HCT116 (cell line): ENCODE results near the gene TCF19. TPM values are rescaled to one million over a fixed set of nuclear protein-coding genes. Genes with fewer than 3 reads are reported as not detected.
"Not testable (repeated sequence)": the region's sequence is repeated elsewhere in the genome, so short reads cannot be mapped to it uniquely, and the experiment has no call there.

Experiments used
- ATAC-seq: fragments of 200-7000 bp; cut with Tn5 transposase; 2 replicates; pipeline ENCODE4 v1.9.1; 2020; ENCODE audit warnings: mild to moderate bottlenecking, moderate library complexity
- BruUV-seq: library from RNA; stranded (reverse); fragments of 400-500 nt; replicated peaks from 2 replicates; lab custom pipeline; 2021; lab: Mats Ljungman, UMichigan
- CTCF ChIA-PET: fragments of 300-600 bp; sonication (Branson Sonifier 250); formaldehyde crosslinking; loops from one replicate; lab custom pipeline; 2021; ENCODE audit warnings: antibody characterized with exemption; lab: Charles Lee
- POLR2A ChIA-PET: fragments of 300-600, 350-600 bp; sonication (Branson Sonifier 250); formaldehyde crosslinking; loops from one replicate; lab custom pipeline; 2021; ENCODE audit warnings: antibody characterized with exemption; lab: Charles Lee
- RAD21 ChIA-PET, 2 experiments: fragments of 300-600 bp; sonication (Branson Sonifier 250); formaldehyde crosslinking; loops; one replicate each; lab custom pipeline; 2023; ENCODE audit warnings: low total read pairs in 2 of 2; ENCODE audit not compliant: uncharacterized antibody in 2 of 2, unreplicated experiment in 2 of 2, low non-redundant PET in 1 of 2; lab: Charles Lee
- DNase-seq: peaks from one replicate; pipeline ENCODE4 v3.0.0-alpha.2; 2010; ENCODE audit warnings: low read depth, low spot score
- H2AFZ ChIP-seq: fragments of 200-600 bp; shearing (Covaris generic), sonication (generic); 2 replicates; pipeline ENCODE4 v1.6.1; 2017; ENCODE audit warnings: low read depth, mixed run types, mixed read lengths, antibody characterized with exemption, low read length; ENCODE audit not compliant: poor library complexity, severe bottlenecking
- H3K27ac ChIP-seq: 2 replicates; pipeline ENCODE4 v1.5.1; 2012; ENCODE audit warnings: low read depth, low read length
- H3K27me3 ChIP-seq: fragments of 200-600 bp; sonication (generic); 2 replicates; pipeline ENCODE4 v1.6.1; 2016; ENCODE audit warnings: mixed run types, low read length, mixed read lengths; ENCODE audit not compliant: insufficient read depth
- H3K36me3 ChIP-seq, 2 experiments: fragments of 200-500 bp in 1 of 2; fragments of 200-600 bp in 1 of 2; sonication (Bioruptor generic) in 1 of 2; sonication (generic) in 1 of 2; 2 replicates each; pipeline versions ENCODE4 v1.5.1 to v1.6.1; 2014 to 2016; ENCODE audit warnings: low read length in 2 of 2, inconsistent platforms in 1 of 2, mixed read lengths in 1 of 2, mixed run types in 1 of 2; ENCODE audit not compliant: insufficient read depth in 2 of 2, control insufficient read depth in 1 of 2
- H3K4me1 ChIP-seq, 2 experiments: fragments of 200-600 bp in 1 of 2; sonication (generic) in 1 of 2; 2 replicates each; pipeline versions ENCODE4 v1.5.1 to v1.6.1; 2012 to 2017; ENCODE audit warnings: low read length in 2 of 2, inconsistent platforms in 1 of 2, mild to moderate bottlenecking in 1 of 2, mixed read lengths in 1 of 2, mixed run types in 1 of 2, moderate library complexity in 1 of 2; ENCODE audit not compliant: insufficient read depth in 2 of 2, control insufficient read depth in 1 of 2
- H3K4me2 ChIP-seq: fragments of 200-600 bp; sonication (generic); 2 replicates; pipeline ENCODE4 v1.6.1; 2017; ENCODE audit warnings: mixed run types, low read length, mixed read lengths
- H3K4me3 ChIP-seq, 2 experiments: fragments of 200-600 bp in 1 of 2; sonication (generic) in 1 of 2; replicated peaks in 1 of 2; 2 replicates each; pipeline ENCODE4 v1.5.1; 2011 to 2016; ENCODE audit warnings: low read length in 2 of 2, control low read depth in 1 of 2, low read depth in 1 of 2, mild to moderate bottlenecking in 1 of 2, mixed read lengths in 1 of 2, mixed run types in 1 of 2
- H3K79me2 ChIP-seq: fragments of 200-600 bp; sonication (generic); 2 replicates; pipeline ENCODE4 v1.6.1; 2017; ENCODE audit warnings: mild to moderate bottlenecking, mixed run types, low read length, moderate library complexity, mixed read lengths; ENCODE audit not compliant: insufficient read depth
- H3K9ac ChIP-seq: fragments of 200-600 bp; sonication (generic); 2 replicates; pipeline ENCODE4 v1.6.1; 2016; ENCODE audit warnings: low read length, mixed read lengths
- H3K9me2 ChIP-seq: fragments of 200-600 bp; sonication (generic), shearing (Covaris generic); 2 replicates; pipeline ENCODE4 v1.6.1; 2017; ENCODE audit warnings: mixed run types, mild to moderate bottlenecking, moderate library complexity; ENCODE audit not compliant: insufficient read depth
- H3K9me3 ChIP-seq, 2 experiments: fragments of 200-500 bp in 1 of 2; fragments of 200-600 bp in 1 of 2; sonication (Bioruptor generic) in 1 of 2; sonication (generic) in 1 of 2; 2 replicates each; pipeline ENCODE4 v1.6.1; 2014 to 2017; ENCODE audit warnings: low read length in 2 of 2, mixed read lengths in 2 of 2, inconsistent platforms in 1 of 2, low read depth in 1 of 2, mild to moderate bottlenecking in 1 of 2, mixed run types in 1 of 2, moderate library complexity in 1 of 2; ENCODE audit not compliant: control insufficient read depth in 1 of 2, insufficient read depth in 1 of 2
- H4K20me1 ChIP-seq: fragments of 200-600 bp; sonication (generic), shearing (Covaris generic); 2 replicates; pipeline ENCODE4 v1.6.1; 2017; ENCODE audit warnings: mixed run types, mild to moderate bottlenecking, moderate library complexity; ENCODE audit not compliant: insufficient read depth
- EZH2phosphoT487 ChIP-seq: fragments of 200-600 bp; IDR thresholded peaks from 2 replicates; pipeline ENCODE4 v1.6.1; 2018; ENCODE audit warnings: antibody characterized with exemption, borderline replicate concordance
- JUND ChIP-seq: IDR thresholded peaks from 2 replicates; pipeline ENCODE4 v1.6.1; 2012
- SIN3A ChIP-seq: IDR thresholded peaks from 2 replicates; pipeline ENCODE4 v1.6.1; 2012; ENCODE audit warnings: low read depth
- ZFX ChIP-seq: fragments of 450-650 bp; IDR thresholded peaks from 2 replicates; pipeline ENCODE4 v1.6.1; 2017
- intact Hi-C: fragments of 100-400 bp; cut with micrococcal nuclease; formaldehyde crosslinking; loops from 2 replicates; pipeline ENCODE4 v1.10.0; 2022
- total RNA-seq: library from RNA; stranded (reverse); gene quantifications from one replicate; pipeline ENCODE4 v1.2.1, GENCODE V29; 2021; ENCODE audit not compliant: unreplicated experiment
- TF ChIP-seq, protein P1 (sequence below): IDR thresholded peaks from 2 replicates; pipeline ENCODE4 v1.6.1; 2012

Gene TCF19
- total RNA-seq, 1 experiment from 2014 or later, result 15.4 TPM

- no peak for TF ChIP-seq ZFX
- TF ChIP-seq JUND, result no peak
- TF ChIP-seq EZH2phosphoT487, result no peak
- TF ChIP-seq, protein P1, sequence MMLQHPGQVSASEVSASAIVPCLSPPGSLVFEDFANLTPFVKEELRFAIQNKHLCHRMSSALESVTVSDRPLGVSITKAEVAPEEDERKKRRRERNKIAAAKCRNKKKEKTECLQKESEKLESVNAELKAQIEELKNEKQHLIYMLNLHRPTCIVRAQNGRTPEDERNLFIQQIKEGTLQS, result no peak
- no peak for TF ChIP-seq SIN3A
Measured at GRCh38 chr6:31163922-31164321, 5.5 kb downstream of the TCF19 start (continued).

- H3K9ac ChIP-seq, ATAC-seq, H3K4me2 ChIP-seq, H3K9me3 ChIP-seq, H3K27me3 ChIP-seq, H3K9me2 ChIP-seq, DNase-seq, H3K27ac ChIP-seq, intact Hi-C loops, POLR2A ChIA-PET, H2AFZ ChIP-seq, RAD21 ChIA-PET, BruUV-seq, CTCF ChIA-PET, H3K79me2 ChIP-seq, H4K20me1 ChIP-seq, H3K4me3 ChIP-seq: not testable (repeated sequence)
- Histone ChIP-seq H3K36me3 (peaks cover 3 to 12% of the 10 kb centered on the region in 2 experiments; a peak in 3 of 4 replicates), H3K4me1 (peaks cover 7 to 16% of the 10 kb centered on the region in 2 experiments; a peak in 3 of 4 replicates)
Measured at GRCh38 chr6:31164475-31165063, 6.2 kb downstream of the TCF19 start.

DNA sequence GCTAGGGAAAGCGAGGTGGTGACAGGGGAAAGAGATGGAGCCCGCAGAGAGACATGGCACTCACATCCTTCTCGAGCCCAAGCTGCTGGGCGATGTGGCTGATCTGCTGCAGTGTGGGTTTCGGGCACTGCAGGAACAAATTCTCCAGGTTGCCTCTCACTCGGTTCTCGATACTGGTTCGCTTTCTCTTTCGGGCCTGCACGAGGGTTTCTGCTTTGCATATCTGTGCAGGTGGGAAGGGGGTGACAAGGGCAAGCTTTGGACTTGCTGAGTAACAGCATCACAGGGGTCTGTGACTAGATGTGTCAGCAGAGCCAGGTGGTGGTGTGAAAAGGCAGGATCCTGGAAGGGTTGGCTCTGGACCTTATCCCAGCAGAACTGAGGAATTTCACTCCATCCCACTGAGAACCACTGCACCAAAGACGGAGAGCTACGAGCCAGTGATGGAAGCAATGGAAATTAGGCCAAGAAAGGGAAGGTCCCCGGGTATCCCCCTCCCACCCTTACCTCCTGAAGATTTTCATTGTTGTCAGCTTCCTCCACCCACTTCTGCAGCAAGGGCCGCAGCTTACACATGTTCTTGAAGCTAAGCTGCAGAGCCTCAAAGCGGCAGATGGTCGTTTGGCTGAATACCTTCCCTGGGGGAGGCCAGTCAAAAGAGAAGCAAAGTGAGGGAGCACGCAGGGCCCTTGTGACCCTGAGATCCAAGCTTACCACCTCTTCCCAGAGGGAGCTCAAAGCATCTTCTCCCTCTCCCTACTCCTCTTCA is 6.9 kb downstream of the TCF19 start:
- CTCF ChIA-PET, POLR2A ChIA-PET: not testable (repeated sequence)

More for the DNA sequence above, 6.9 kb downstream of the TCF19 start:
- H3K9me2 ChIP-seq, H3K79me2 ChIP-seq, intact Hi-C loops, H3K4me3 ChIP-seq, H3K9me3 ChIP-seq, RAD21 ChIA-PET, H3K9ac ChIP-seq, DNase-seq, H3K4me2 ChIP-seq, H4K20me1 ChIP-seq, BruUV-seq, ATAC-seq, H3K27ac ChIP-seq, H3K27me3 ChIP-seq, H2AFZ ChIP-seq: not testable (repeated sequence)
- Histone ChIP-seq H3K4me1 (peaks cover 9 to 19% of the 10 kb centered on the region in 2 experiments; a peak in 3 of 4 replicates), H3K36me3 (peaks cover 3 to 12% of the 10 kb centered on the region in 2 experiments; a peak in 3 of 4 replicates)
